Endodermal cell (in vitro differentiated cells): ENCODE results near the gene EXOG. TPM values are rescaled to one million over a fixed set of nuclear protein-coding genes. Genes with fewer than 3 reads are reported as not detected.

ENCODE experiments used
- DNase-seq: peaks from one replicate; pipeline ENCODE4 v3.0.0-alpha.2; 2017
- H3K27ac ChIP-seq: 2 replicates; pipeline ENCODE4 v1.5.1; 2013; ENCODE audit warnings: mild to moderate bottlenecking, low read depth, low read length, moderate library complexity
- H3K27me3 ChIP-seq: 2 replicates; pipeline ENCODE4 v1.6.1; 2013; ENCODE audit warnings: mild to moderate bottlenecking, low read length, moderate library complexity; ENCODE audit not compliant: insufficient read depth, control insufficient read depth, poor library complexity, severe bottlenecking
- H3K36me3 ChIP-seq: 2 replicates; pipeline ENCODE4 v1.7.0; 2013; ENCODE audit warnings: mild to moderate bottlenecking, low read length, moderate library complexity; ENCODE audit not compliant: control insufficient read depth, insufficient read depth
- H3K4me1 ChIP-seq: one replicate; pipeline ENCODE4 v1.7.0; 2013; ENCODE audit warnings: low read length; ENCODE audit not compliant: control insufficient read depth, insufficient read depth
- H3K4me3 ChIP-seq: 2 replicates; pipeline ENCODE4 v1.5.1; 2013; ENCODE audit warnings: mild to moderate bottlenecking, low read length, moderate library complexity
- H3K9ac ChIP-seq: 2 replicates; pipeline ENCODE4 v1.6.1; 2013; ENCODE audit warnings: mild to moderate bottlenecking, low read length, moderate library complexity; ENCODE audit not compliant: poor library complexity, severe bottlenecking; ENCODE audit errors: extremely low read depth
- H3K9me3 ChIP-seq: 2 replicates; pipeline ENCODE4 v1.6.1; 2013; ENCODE audit warnings: mild to moderate bottlenecking, low read length, moderate library complexity; ENCODE audit not compliant: control insufficient read depth
- H3K27ac Mint-ChIP-seq: 2 replicates; pipeline ENCODE4 v1.8.0; 2020; ENCODE audit warnings: mixed read lengths
- H3K27me3 Mint-ChIP-seq: 2 replicates; pipeline ENCODE4 v1.8.0; 2021; ENCODE audit warnings: mild to moderate bottlenecking, mixed read lengths; ENCODE audit not compliant: insufficient read depth
- H3K36me3 Mint-ChIP-seq: 2 replicates; pipeline ENCODE4 v1.8.0; 2020; ENCODE audit warnings: low read depth, mixed read lengths
- H3K4me1 Mint-ChIP-seq: 2 replicates; pipeline ENCODE4 v1.8.0; 2020; ENCODE audit warnings: mixed read lengths
- H3K4me3 Mint-ChIP-seq: 2 replicates; pipeline ENCODE4 v1.8.0; 2020; ENCODE audit warnings: mild to moderate bottlenecking, moderate library complexity, mixed read lengths
- H3K9me3 Mint-ChIP-seq: 2 replicates; pipeline ENCODE4 v1.8.0; 2020; ENCODE audit warnings: mild to moderate bottlenecking, mixed read lengths
- CTCF ChIP-seq: fragments of 200-600 bp; sonication (generic); conservative IDR thresholded peaks from 2 replicates; pipeline ENCODE4 v1.5.0; 2021; ENCODE audit warnings: antibody characterized with exemption, mild to moderate bottlenecking
- WGBS, 2 experiments: methylation state at CpG; one replicate each; pipeline versions ENCODE4 v1.1.5 to v1.1.7; 2013; ENCODE audit warnings: missing lambda C conversion rate in 2 of 2, mixed read lengths in 1 of 2; ENCODE audit not compliant: insufficient coverage in 1 of 2, insufficient read length in 1 of 2; 5-methylcytosine and 5-hydroxymethylcytosine counted together
- total RNA-seq, 2 donors: library from RNA; stranded (reverse); fragmentation: NEBNext Ultra II Directional in 1 of 2; extraction: Animal tissue kit (Norgen Biotek cat#: 25700) in 1 of 2; gene quantifications; 2 replicates in 1 of 2; 3 replicates in 1 of 2; pipeline ENCODE4 v1.2.1, GENCODE V29; 2021

Gene EXOG
- total RNA-seq, 2 donors from 2014 or later = 11.9 to 13.8 TPM

GRCh38 chr3:38561746-38562466 lies 65.8 kb downstream of the EXOG start:
- Mint-ChIP-seq H3K27ac (no peak overlapping the region), H3K9me3 (no peaks in the 10 kb centered on the region), H3K4me1 (no peaks in the 10 kb centered on the region), H3K36me3 (no peaks in the 10 kb centered on the region), H3K4me3 (no peak overlapping the region), H3K27me3 (no peaks in the 10 kb centered on the region)
- Histone ChIP-seq H3K36me3 (no peaks in the 10 kb centered on the region), H3K27me3 (no peaks in the 10 kb centered on the region), H3K9ac (no peak overlapping the region), H3K9me3 (no peaks in the 10 kb centered on the region), H3K4me1 (no peaks in the 10 kb centered on the region), H3K27ac (no peak overlapping the region), H3K4me3 (no peak overlapping the region)
- 84 to 85% methylated on average over 6 to 10 of the region's 10 CpGs for WGBS, 2 experiments
- no peak for TF ChIP-seq CTCF
- peak; percentile 34 for DNase-seq

GRCh38 chr3:38562467-38562925 lies 66.4 kb downstream of the EXOG start:
- Mint-ChIP-seq H3K27ac (no peak overlapping the region), H3K36me3 (no peaks in the 10 kb centered on the region), H3K4me1 (no peaks in the 10 kb centered on the region), H3K27me3 (no peaks in the 10 kb centered on the region), H3K9me3 (no peaks in the 10 kb centered on the region), H3K4me3 (no peak overlapping the region)
- H3K9ac ChIP-seq = no peak overlapping the region
- 90 to 94% methylated on average over 2 to 7 of the region's 7 CpGs for WGBS, 2 experiments
- H3K9me3 ChIP-seq = no peaks in the 10 kb centered on the region
- H3K36me3 ChIP-seq = no peaks in the 10 kb centered on the region
- no peaks in the 10 kb centered on the region for H3K27me3 ChIP-seq
- TF ChIP-seq CTCF = no peak
- H3K4me3 ChIP-seq = no peak overlapping the region
- H3K4me1 ChIP-seq = no peaks in the 10 kb centered on the region
- H3K27ac ChIP-seq = no peak overlapping the region
- DNase-seq = peak; percentile 16

GRCh38 chr3:38563070-38563885 lies 67.1 kb downstream of the EXOG start:
- Histone ChIP-seq H3K27me3 (no peaks in the 10 kb centered on the region), H3K36me3 (no peaks in the 10 kb centered on the region), H3K9ac (no peak overlapping the region), H3K4me3 (no peak overlapping the region), H3K4me1 (no peaks in the 10 kb centered on the region), H3K27ac (no peak overlapping the region), H3K9me3 (no peaks in the 10 kb centered on the region)
- no peaks in the 10 kb centered on the region for H3K4me1 Mint-ChIP-seq
- TF ChIP-seq CTCF = no peak
- H3K4me3 Mint-ChIP-seq = no peak overlapping the region
- H3K36me3 Mint-ChIP-seq = no peaks in the 10 kb centered on the region
- peak; percentile 33 for DNase-seq
- no peaks in the 10 kb centered on the region for H3K9me3 Mint-ChIP-seq
- no peaks in the 10 kb centered on the region for H3K27me3 Mint-ChIP-seq
- 89 to 92% methylated on average over 12 to 15 of the region's 15 CpGs for WGBS, 2 experiments
- no peak overlapping the region for H3K27ac Mint-ChIP-seq
